GM12878 (cell line): Measurements from ENCODE around the gene SERINC5. TPM values are rescaled to one million over a fixed set of nuclear protein-coding genes. Genes with fewer than 3 reads are reported as not detected.
A peak's percentile ranks its signal among the peaks of the same experiment; 100 is the strongest.

Source experiments
- ATAC-seq: fragments of 200-7000 bp; cut with Tn5 transposase; 3 replicates; pipeline ENCODE4 v1.9.1; 2020; ENCODE audit warnings: mild to moderate bottlenecking, moderate library complexity
- BruUV-seq: library from RNA; stranded (reverse); fragments of 400-500 nt; replicated peaks from 2 replicates; lab custom pipeline; 2021; lab: Mats Ljungman, UMichigan
- CTCF ChIA-PET: fragments of 300-600 bp; sonication (Branson Sonifier 250); formaldehyde crosslinking; extraction: SDS; loops from one replicate; lab custom pipeline; 2021; ENCODE audit warnings: inconsistent platforms; lab: Yijun Ruan, JAX
- POLR2A ChIA-PET: fragments of 350-600 bp; formaldehyde crosslinking; extraction: SDS; loops from one replicate; lab custom pipeline; 2021; ENCODE audit warnings: inconsistent platforms; lab: Charles Lee
- RAD21 ChIA-PET: fragments of 300-600 bp; sonication (Branson Sonifier 250); formaldehyde crosslinking; loops from one replicate; lab custom pipeline; 2023; ENCODE audit warnings: antibody characterized with exemption; ENCODE audit not compliant: unreplicated experiment; lab: Charles Lee
- SMC1A ChIA-PET: fragments of 300-600 bp; sonication (Branson Sonifier 250); formaldehyde crosslinking; loops from one replicate; lab custom pipeline; 2023; ENCODE audit not compliant: unreplicated experiment, uncharacterized antibody; lab: Charles Lee
- DNase-seq: peaks from one replicate; pipeline ENCODE4 v3.0.0-alpha.2; 2011; ENCODE audit warnings: low read depth, low spot score
- FAIRE-seq: peaks from 3 replicates; lab custom pipeline; 2011; peaks lifted over from hg19 to GRCh38; lab: Jason Lieb, UNC
- H2AFZ ChIP-seq: 2 replicates; pipeline ENCODE4 v1.6.0; 2011; ENCODE audit warnings: low read depth, low read length, control low read depth; ENCODE audit not compliant: control insufficient read depth
- H3K27ac ChIP-seq: 2 replicates; pipeline ENCODE4 v1.5.1; 2011; ENCODE audit warnings: control low read depth; ENCODE audit not compliant: control insufficient read depth, insufficient read depth
- H3K27me3 ChIP-seq, 2 experiments: replicated peaks in 1 of 2; 2 replicates each; pipeline versions ENCODE4 v1.6.0 to v1.6.1; 2011; ENCODE audit warnings: low read length in 1 of 2; ENCODE audit not compliant: control insufficient read depth in 2 of 2, insufficient read depth in 2 of 2
- H3K36me3 ChIP-seq, 2 experiments: 2 replicates each; pipeline ENCODE4 v1.5.1; 2011; ENCODE audit warnings: low read length in 1 of 2; ENCODE audit not compliant: control insufficient read depth in 2 of 2, insufficient read depth in 2 of 2
- H3K4me1 ChIP-seq: 2 replicates; pipeline ENCODE4 v1.6.1; 2011; ENCODE audit warnings: mild to moderate bottlenecking, low read length, moderate library complexity, mixed read lengths; ENCODE audit not compliant: control insufficient read depth, insufficient read depth
- H3K4me2 ChIP-seq: 2 replicates; pipeline ENCODE4 v1.6.0; 2011; ENCODE audit warnings: control low read depth; ENCODE audit not compliant: control insufficient read depth, insufficient read depth
- H3K4me3 ChIP-seq: fragments of 200-600 bp; sonication (generic); 2 replicates; pipeline ENCODE4 v1.5.1; 2016
- H3K79me2 ChIP-seq: 2 replicates; pipeline ENCODE4 v1.6.0; 2011; ENCODE audit warnings: low read length; ENCODE audit not compliant: control insufficient read depth, insufficient read depth
- H3K9ac ChIP-seq: 2 replicates; pipeline ENCODE4 v1.8.0; 2011; ENCODE audit warnings: low read length, control low read depth, mixed read lengths; ENCODE audit not compliant: control insufficient read depth, insufficient read depth
- H3K9me3 ChIP-seq: replicated peaks from 3 replicates; pipeline ENCODE4 v1.5.1; 2011; ENCODE audit warnings: mild to moderate bottlenecking, low read length; ENCODE audit not compliant: control insufficient read depth, insufficient read depth
- H4K20me1 ChIP-seq: 2 replicates; pipeline ENCODE4 v1.6.0; 2011; ENCODE audit not compliant: control insufficient read depth, insufficient read depth
- EP300 ChIP-seq, 2 experiments: fragments of 150-350 bp in 1 of 2; IDR thresholded peaks; 2 replicates each; pipeline ENCODE4 v1.6.1; 2011 to 2012; ENCODE audit warnings: low read depth in 2 of 2, low read length in 2 of 2, borderline replicate concordance in 1 of 2, improper control_type of control experiment in 1 of 2, inconsistent platforms in 1 of 2; ENCODE audit not compliant: control insufficient read depth in 1 of 2
- FOXM1 ChIP-seq: IDR thresholded peaks from 2 replicates; pipeline ENCODE4 v1.6.1; 2012; ENCODE audit warnings: low read depth, mild to moderate bottlenecking, inconsistent platforms, low read length, moderate library complexity
- GABPA ChIP-seq: IDR thresholded peaks from 2 replicates; pipeline ENCODE4 v1.6.1; 2014; ENCODE audit warnings: antibody characterized with exemption, low read depth, mild to moderate bottlenecking, inconsistent platforms
- HCFC1 ChIP-seq: fragments of 150-350 bp; IDR thresholded peaks from 2 replicates; pipeline ENCODE4 v1.6.1; 2014; ENCODE audit warnings: low read length
- PML ChIP-seq: IDR thresholded peaks from 2 replicates; pipeline ENCODE4 v1.6.1; 2012; ENCODE audit warnings: low read length, inconsistent platforms
- POLR2A ChIP-seq: IDR thresholded peaks from 2 replicates; pipeline ENCODE4 v1.6.1; 2011; ENCODE audit warnings: low read depth, mild to moderate bottlenecking, low read length
- POLR2AphosphoS2 ChIP-seq: IDR thresholded peaks from 2 replicates; pipeline ENCODE4 v1.6.1; 2011; ENCODE audit warnings: low read depth, mild to moderate bottlenecking, low read length, improper control_type of control experiment, moderate library complexity
- SP1 ChIP-seq: IDR thresholded peaks from one replicate; pipeline ENCODE4 v1.6.1; 2011; ENCODE audit warnings: low read depth, low read length
- SUZ12 ChIP-seq: fragments of 200-600 bp; sonication (generic); IDR thresholded peaks from one replicate; pipeline ENCODE4 v1.6.1; 2018; ENCODE audit warnings: antibody characterized with exemption, mild to moderate bottlenecking; ENCODE audit not compliant: unreplicated experiment
- TBL1XR1 ChIP-seq: IDR thresholded peaks from 2 replicates; pipeline ENCODE4 v1.6.1; 2012; ENCODE audit warnings: low read depth, low read length, improper control_type of control experiment
- TCF12 ChIP-seq: IDR thresholded peaks from 2 replicates; pipeline ENCODE4 v1.6.1; 2011; ENCODE audit warnings: low read depth, mild to moderate bottlenecking, low read length
- ZNF274 ChIP-seq: IDR thresholded peaks from one replicate; pipeline ENCODE4 v1.8.0; 2011; ENCODE audit not compliant: insufficient read length, insufficient read depth
- ZZZ3 ChIP-seq: IDR thresholded peaks from 2 replicates; pipeline ENCODE4 v1.6.1; 2011; ENCODE audit warnings: low read depth; ENCODE audit not compliant: control insufficient read depth, insufficient read length
- WGBS: methylation state at CpG from one replicate; pipeline ENCODE4 v1.1.6; 2016; ENCODE audit warnings: low lambda C conversion rate; ENCODE audit not compliant: insufficient replicate concordance, insufficient coverage; ENCODE audit errors: missing lambda C conversion rate; 5-methylcytosine and 5-hydroxymethylcytosine counted together
- in situ Hi-C: fragments of 300-500 bp; cut with MboI; formaldehyde crosslinking; loops from 9 replicates; pipeline ENCODE4 v1.14.3; 2018; ENCODE audit warnings: mixed read lengths
- intact Hi-C: fragments of 100-400 bp; cut with micrococcal nuclease; formaldehyde crosslinking; loops from one replicate; pipeline ENCODE4 v1.14.2; 2022; ENCODE audit not compliant: unreplicated experiment
- polyA plus RNA-seq, 11 experiments: library from polyadenylated mRNA; depleted of rRNA in 4 of 11; unstranded in 6 of 11; stranded (reverse) in 5 of 11; fragments of >200 nt; fragmentation: Nextera tagmentation in 4 of 11; fragmentation: Illumina TruSeq in 1 of 11; extraction: Ambion mirVana in 4 of 11; extraction: Trizol in 1 of 11; gene quantifications; 1 replicate in 1 of 11; 2 replicates in 10 of 11; pipeline versions ENCODE4 v1.2.1 to v1.2.3, GENCODE V29; 2011 to 2016; ENCODE audit warnings: inconsistent platforms in 2 of 11, missing spikeins in 2 of 11, low read depth in 1 of 11
- total RNA-seq, 4 experiments: library from RNA; depleted of rRNA in 3 of 4; stranded (reverse); fragments of >200 nt in 3 of 4; fragmentation: Illumina TruSeq in 1 of 4; extraction: Trizol in 1 of 4; gene quantifications; 2 replicates each; pipeline versions ENCODE4 v1.2.1 to v1.2.3, GENCODE V29; 2013 to 2021
- TF ChIP-seq, protein P1 (sequence below): IDR thresholded peaks from 2 replicates; pipeline ENCODE4 v1.6.1; 2011; ENCODE audit warnings: low read depth, mild to moderate bottlenecking, low read length, moderate library complexity, borderline replicate concordance; ENCODE audit errors: extremely low read depth
- TF ChIP-seq, protein P2 (sequence below): IDR thresholded peaks from 2 replicates; pipeline ENCODE4 v1.6.1; 2011; ENCODE audit warnings: borderline replicate concordance, low read depth, mild to moderate bottlenecking, moderate library complexity, low read length; ENCODE audit not compliant: insufficient read depth, poor library complexity, severe bottlenecking

SERINC5 gene
- total and polyA plus RNA-seq, 10 of the 15 experiments (the other 5 are each of a cell fraction or from before 2014, with no cell fraction given), result 0.66 to 7.0 (median 2.8) TPM

DNA sequence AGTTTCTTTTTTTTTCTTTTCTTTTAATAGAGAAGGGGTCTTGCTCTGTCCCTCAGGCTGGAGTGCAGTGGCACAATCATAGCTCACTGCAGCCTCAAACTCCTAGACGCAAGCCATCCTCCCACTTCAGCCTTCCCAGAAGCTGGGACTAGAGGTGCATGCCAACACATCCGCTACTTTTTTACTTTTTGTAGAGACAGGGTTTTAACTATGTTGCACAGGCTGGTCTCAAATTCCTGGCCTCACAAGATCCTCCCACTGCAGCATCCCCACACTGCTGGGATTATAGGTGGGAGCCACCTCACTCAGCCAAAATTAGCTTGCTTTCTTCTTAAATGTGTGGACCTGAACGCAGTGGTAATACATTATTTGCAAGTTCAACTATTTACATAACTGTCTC is 66.1 kb downstream of the SERINC5 start:
- H3K9me3 ChIP-seq, result no peaks in the 10 kb centered on the region
- no peak for FAIRE-seq
- in situ Hi-C loops (no loop called here), intact Hi-C loops (loop anchor here (10.0 kb wide), 1 partner anchor 405 kb away; no protein-coding TSS in a partner anchor)
- no peaks in the 10 kb centered on the region for H3K36me3 ChIP-seq
- no peak overlapping the region for H2AFZ ChIP-seq
- H3K9ac ChIP-seq, result no peak overlapping the region
- H4K20me1 ChIP-seq, result no peaks in the 10 kb centered on the region
- ChIA-PET RAD21 (interaction anchor here (0.8 to 1.3 kb wide), 4 partner anchors 57 to 84 kb away, joined by 3 to 4 read pairs (median 4); no protein-coding TSS in a partner anchor), CTCF (interaction anchor here (0.8 to 1.1 kb wide), 2 partner anchors 50 to 98 kb away, joined by 3 to 4 read pairs; no protein-coding TSS in a partner anchor), POLR2A (interaction anchor here (1.2 kb wide), 1 partner anchor 66 kb away, joined by 7 read pairs; the partner anchor contains the start of gene SERINC5), SMC1A (interaction anchor here (0.7 to 1.5 kb wide), 8 partner anchors 48 to 98 kb away, joined by 3 to 6 read pairs (median 3); partner anchors contain the start of gene SERINC5)
- DNase-seq, result no peak
- ATAC-seq, result peak; percentile 16
- TF ChIP-seq SP1 (no peak), ZNF274 (no peak), POLR2AphosphoS2 (no peak), SUZ12 (no peak), GABPA (no peak), EP300 (IDR thresholded peaks at IDR 0.05; ENCODE audit: borderline replicate concordance in 1 of 2, control insufficient read depth in 1 of 2, low read depth in 2 of 2, low read length in 2 of 2) (no peak), FOXM1 (no peak), ZZZ3 (no peak), TBL1XR1 (no peak), PML (no peak), HCFC1 (no peak), POLR2A (no peak), TCF12 (no peak)
- TF ChIP-seq, protein P1, sequence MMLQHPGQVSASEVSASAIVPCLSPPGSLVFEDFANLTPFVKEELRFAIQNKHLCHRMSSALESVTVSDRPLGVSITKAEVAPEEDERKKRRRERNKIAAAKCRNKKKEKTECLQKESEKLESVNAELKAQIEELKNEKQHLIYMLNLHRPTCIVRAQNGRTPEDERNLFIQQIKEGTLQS, result no peak
- TF ChIP-seq, protein P2, sequence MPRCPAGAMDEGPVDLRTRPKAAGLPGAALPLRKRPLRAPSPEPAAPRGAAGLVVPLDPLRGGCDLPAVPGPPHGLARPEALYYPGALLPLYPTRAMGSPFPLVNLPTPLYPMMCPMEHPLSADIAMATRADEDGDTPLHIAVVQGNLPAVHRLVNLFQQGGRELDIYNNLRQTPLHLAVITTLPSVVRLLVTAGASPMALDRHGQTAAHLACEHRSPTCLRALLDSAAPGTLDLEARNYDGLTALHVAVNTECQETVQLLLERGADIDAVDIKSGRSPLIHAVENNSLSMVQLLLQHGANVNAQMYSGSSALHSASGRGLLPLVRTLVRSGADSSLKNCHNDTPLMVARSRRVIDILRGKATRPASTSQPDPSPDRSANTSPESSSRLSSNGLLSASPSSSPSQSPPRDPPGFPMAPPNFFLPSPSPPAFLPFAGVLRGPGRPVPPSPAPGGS, result no peak
- H3K27ac ChIP-seq, result no peak overlapping the region
- H3K4me2 ChIP-seq, result peak overlapping the region; percentile 43
- no peaks in the 10 kb centered on the region for H3K79me2 ChIP-seq
- BruUV-seq, result no TSS peak
- H3K4me3 ChIP-seq, result no peak overlapping the region
- 88% methylated on average over 3 of the region's 3 CpGs for WGBS
- H3K27me3 ChIP-seq, result no peaks in the 10 kb centered on the region
- peaks cover 18% of the 10 kb centered on the region; the same call in 1 of the 2 replicates for H3K4me1 ChIP-seq
